Activated CD4-positive, alpha-beta T cell treated with anti-CD3 and anti-CD28 coated beads, Interleukin-2, amount 50 U/mL, for 48 hours (primary cell): Measurements from ENCODE around the gene SFXN4.

Experiments used
- DNase-seq, 2 experiments: peaks; one replicate each; pipeline ENCODE4 v3.0.0-alpha.2; 2020

SFXN4 gene

DNA sequence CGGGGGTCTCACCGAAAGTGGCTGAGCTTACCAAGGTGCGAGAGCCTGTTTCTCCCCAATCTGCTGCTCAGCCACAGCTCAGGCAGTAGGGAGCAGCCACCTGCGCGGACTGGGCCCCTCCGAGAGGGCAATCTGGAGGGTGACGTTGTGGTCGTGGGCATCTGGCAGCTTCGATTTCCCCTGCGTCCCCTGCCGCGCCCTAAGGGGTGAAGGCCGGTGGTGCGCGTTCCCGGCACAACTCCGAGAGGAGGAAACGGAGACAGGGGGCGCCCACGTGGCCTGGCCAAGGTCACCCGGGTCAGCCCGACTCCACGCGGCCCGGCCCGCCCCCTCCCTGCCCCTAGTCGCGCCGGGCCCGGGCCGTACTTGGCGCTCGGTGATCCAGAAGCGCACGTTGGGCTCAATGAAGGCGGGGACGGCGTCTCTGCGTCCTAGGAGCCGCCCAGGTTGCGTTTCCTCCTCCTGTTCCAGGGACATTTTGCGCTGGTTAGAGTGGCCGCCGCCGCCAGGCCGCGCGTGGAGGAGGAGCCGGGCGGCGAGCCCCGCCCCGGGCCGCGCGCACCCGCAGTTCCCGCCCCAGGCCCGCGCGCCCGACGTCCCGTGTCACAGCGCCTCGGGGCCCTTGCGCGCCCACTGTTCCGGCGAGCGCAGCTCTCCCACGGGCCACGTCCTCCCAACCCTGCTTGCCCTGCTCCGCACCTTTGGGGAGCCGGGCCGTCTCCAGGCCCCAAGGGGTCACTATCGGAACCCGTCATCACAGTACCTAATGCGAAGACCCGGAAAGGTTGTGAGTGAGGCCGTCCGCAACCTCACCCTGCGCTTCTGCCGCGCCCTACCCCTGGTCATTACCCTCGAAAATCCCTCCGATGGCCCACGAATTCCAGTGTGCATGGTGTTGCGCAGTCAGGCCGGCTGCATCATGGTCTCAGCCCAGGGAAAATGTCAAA is at the start of gene SFXN4:
Gene SFXN4 (minus strand): TSS at position 544 of the 947 bp plus-strand sequence. CDS start 67 bp downstream, at position 477.
- peak; percentile 79 to 84 for DNase-seq

- DNase-seq: no peak
These were observed 46.3 kb upstream of the SFXN4 start for GRCh38 chr10:119211625-119212441.

- no peak for DNase-seq
These were observed 45.7 kb upstream of the SFXN4 start for GRCh38 chr10:119211176-119211575.

GRCh38 chr10:119210633-119211032 is 45.1 kb upstream of the SFXN4 start:
- DNase-seq: no peak

DNA sequence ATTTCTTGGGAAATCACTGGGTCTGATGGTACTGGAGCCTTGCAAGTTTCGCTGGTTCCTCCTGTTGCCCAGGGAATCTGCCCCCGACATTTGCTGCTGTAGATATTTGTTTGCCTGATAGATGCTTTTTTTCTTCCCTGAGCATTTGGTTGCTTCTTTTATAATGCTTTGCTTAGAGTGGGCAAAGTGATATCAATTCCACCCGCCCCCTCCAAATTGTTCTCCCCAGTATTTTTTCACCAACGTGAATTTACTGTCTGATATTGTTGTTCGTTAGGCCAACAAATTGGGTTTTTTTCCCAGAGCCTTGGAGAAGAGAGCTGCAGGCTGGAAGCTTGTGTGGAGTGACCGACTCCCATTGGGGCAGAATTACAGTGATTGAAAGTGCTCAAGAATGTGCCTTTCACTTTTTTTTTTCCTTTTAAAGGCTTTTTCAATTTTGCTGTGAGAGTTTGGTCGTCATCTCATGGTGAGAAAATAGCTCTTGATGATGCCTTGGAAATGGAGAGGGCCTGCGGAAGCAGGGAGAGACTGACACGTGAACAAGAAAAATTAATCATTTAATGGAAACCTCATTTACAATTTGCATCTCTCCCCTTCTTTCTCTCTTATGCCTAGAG is 44.3 kb upstream of the SFXN4 start:
- DNase-seq: no peak

- peak; percentile 68 to 74 for DNase-seq
These were observed 43.7 kb upstream of the SFXN4 start for GRCh38 chr10:119209035-119209735.

GRCh38 chr10:119208553-119208940 is 43.0 kb upstream of the SFXN4 start:
- DNase-seq: no peak

DNA sequence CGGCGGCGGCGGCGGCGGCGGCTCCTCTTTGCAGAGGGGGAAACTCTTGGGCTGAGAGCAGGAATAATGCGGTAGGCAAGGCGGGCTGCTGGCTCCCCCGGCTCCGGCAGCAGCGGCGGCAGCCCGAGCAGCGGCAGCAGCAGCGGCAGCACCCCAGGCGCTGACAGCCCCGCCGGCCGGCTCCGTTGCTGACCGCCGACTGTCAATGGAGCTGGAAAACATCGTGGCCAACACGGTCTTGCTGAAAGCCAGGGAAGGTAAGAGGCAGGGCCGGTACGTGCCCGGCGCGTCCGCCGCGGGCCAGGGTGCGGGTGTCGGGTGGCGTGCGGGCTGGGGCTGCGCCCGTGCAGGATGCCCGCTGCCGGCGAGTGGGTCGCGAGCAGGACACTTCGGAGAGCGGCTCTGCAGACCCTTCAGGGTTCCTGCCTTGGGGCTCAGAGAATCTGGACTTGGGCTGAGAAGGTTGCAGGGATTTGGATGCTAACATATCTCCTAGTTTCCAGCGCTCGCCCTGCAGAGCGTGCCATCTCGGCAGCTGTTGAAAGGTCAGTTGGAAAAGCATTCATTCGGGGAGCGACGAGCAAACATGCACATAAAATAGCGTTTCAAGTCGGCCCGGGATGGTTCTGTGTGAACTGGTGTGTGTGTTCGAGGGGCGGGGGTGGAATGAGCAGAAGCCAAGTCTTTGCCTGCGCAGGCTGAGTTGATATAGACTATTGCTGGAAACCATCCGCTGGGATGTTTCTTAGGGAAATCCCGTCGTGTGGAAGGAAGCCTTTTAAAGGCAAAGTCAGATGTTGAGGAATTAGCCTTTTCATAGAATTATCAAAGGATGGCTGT is 42.4 kb upstream of the SFXN4 start:
- DNase-seq: peak; percentile 43 to 54

GRCh38 chr10:119207366-119207666 is 41.8 kb upstream of the SFXN4 start, which contains the start of gene GRK5:
GRK5 (plus strand) TSS chr10:119207571; CDS start chr10:119207918, 347 bp downstream.
- peak; percentile 90 for DNase-seq

DNA sequence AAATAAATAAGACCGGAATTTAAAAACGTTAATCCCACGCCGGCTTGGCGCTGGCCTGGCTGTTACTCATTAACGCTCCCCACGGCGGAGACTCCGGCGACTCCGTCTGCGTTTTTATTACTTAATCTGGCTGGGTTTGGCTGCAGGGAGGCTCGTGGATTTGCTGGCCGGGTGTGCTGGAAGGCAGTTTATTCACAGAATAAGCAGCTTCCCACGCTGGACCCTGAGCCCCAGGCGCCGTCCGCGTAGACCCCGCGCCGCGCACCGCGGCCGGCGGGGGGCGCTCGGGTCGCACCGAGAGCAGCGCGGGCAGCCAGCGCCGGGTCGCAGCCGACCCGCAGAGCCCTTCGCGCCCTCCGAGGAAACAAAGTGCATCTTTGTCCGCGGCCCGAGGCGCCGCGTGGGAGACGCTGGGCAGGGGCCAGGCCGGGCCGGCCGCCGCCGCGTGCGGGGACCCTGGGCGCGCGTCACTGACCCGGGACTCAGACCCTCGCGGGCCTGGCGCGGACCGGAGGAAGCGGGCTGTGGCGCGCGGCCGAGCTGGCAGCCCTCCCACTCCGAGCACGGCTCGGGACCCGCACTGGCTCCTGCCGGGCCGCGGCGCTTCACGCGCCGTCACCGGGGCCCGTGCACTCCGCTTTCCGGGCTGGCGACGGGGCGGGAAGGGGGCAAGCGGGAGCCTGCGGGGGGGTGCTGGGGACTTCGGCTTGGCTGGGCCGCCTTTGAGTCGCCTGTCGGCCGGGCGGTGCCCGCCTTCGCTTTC is 41.3 kb upstream of the SFXN4 start:
- peak; percentile 69 to 73 for DNase-seq

GRCh38 chr10:119205894-119206602 is 40.5 kb upstream of the SFXN4 start:
- DNase-seq: peak; percentile 66 to 74

- DNase-seq: no peak
These were observed 37.5 kb upstream of the SFXN4 start for GRCh38 chr10:119203006-119203405.

- no peak for DNase-seq
These were observed 35.7 kb upstream of the SFXN4 start for GRCh38 chr10:119201233-119201632.

DNA sequence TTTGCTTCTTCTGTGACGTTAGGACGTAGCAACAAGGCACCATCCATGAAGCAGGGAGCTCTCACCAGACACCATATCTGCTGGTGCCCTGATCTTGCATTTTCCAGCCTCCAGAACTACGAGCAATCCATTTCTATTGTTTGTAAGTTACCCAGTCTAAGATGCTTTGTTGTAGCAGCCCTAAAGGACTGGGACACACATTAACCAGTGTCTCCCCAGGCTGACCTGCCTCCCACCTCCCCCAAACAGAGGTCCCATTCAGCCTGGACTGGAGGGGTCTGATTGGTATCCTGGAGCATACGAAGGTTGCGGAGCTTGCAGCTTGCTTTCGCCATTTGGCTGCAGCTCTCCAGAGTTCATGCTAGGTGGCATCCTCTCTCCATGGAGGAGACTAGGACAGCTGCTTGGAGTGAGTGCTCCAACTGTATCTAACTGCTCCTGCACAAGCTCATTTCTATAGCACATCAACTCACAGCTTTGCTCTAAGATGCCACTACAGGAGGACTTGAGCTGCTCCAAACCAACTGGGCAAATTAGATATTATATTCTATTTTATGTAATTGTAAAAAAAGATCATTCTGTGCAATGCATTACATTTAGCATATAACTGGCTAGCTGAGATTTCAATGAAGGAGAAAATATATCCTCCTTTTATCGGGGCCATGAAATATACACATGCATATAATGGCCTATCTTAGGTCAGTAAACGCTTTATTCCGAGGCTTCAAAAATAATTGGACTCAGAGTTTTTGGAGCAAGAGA is 33.9 kb upstream of the SFXN4 start:
- DNase-seq: peak in 1 of 2 experiments; percentile 49

GRCh38 chr10:119198438-119198837 is 32.9 kb upstream of the SFXN4 start:
- DNase-seq: peak; percentile 55 to 64

DNA sequence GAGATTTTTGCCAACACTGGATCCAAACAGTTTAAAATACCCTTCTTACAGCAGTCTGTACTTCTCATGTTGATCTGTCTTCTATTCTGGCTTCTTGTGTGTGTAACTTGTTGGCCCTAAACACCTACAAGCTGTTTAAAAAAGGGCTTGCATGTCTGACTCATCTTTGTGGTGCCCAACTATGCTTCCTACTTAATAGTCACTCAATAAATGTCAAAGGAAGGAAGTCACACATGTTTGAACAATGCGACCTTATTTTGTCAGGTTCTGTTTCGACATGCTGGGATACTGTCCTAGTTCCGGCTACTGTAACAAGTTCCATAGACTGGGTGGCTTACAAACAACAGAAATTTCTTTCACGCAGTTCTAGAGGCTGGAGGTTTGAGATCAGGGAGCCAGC is 32.4 kb upstream of the SFXN4 start:
- DNase-seq: no peak

DNA sequence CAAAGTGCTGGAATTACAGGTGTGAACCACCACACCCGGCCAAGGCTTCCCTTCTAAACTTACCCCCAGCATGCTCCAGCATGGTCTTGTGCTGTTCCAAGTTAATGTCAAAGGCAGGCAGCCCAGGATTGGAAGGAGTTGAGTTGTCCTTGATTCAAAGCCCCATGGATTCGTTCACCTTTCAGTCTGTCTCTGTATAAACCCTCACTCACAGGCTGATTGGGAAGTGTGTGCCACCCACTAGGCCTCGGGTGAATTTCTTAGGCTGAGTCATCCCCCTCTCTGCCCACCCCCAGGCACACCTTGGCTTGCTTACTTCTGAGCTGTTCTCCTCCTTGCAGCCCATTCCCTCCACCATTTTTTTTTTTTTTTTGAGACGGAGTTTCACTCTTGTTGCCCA is 26.4 kb upstream of the SFXN4 start:
- DNase-seq: no peak

GRCh38 chr10:119190954-119191785 is 25.7 kb upstream of the SFXN4 start:
- no peak for DNase-seq
